ENCODE data around the gene ZBTB44. TPM values are rescaled to one million over a fixed set of nuclear protein-coding genes. Genes with fewer than 3 reads are reported as not detected.

ZBTB44 gene
- total RNA-seq, 1 experiment from 2014 or later: 23.8 TPM

GRCh38 chr11:130190371-130190881 is 124.3 kb downstream of the ZBTB44 start:
- in situ Hi-C loops (cut with HindIII; ENCODE audit: low pct_unique_long_range_greater_than_20kb, low sequenced_read_pairs): no loop called here

GRCh38 chr11:130189492-130190210 is 125.1 kb downstream of the ZBTB44 start:
- no peak for DNase-seq (ENCODE audit: low read depth)
- in situ Hi-C loops (cut with HindIII; ENCODE audit: low pct_unique_long_range_greater_than_20kb, low sequenced_read_pairs): no loop called here

More at GRCh38 chr11:130190371-130190881, 124.3 kb downstream of the ZBTB44 start:
- DNase-seq (ENCODE audit: low read depth): no peak

DNA sequence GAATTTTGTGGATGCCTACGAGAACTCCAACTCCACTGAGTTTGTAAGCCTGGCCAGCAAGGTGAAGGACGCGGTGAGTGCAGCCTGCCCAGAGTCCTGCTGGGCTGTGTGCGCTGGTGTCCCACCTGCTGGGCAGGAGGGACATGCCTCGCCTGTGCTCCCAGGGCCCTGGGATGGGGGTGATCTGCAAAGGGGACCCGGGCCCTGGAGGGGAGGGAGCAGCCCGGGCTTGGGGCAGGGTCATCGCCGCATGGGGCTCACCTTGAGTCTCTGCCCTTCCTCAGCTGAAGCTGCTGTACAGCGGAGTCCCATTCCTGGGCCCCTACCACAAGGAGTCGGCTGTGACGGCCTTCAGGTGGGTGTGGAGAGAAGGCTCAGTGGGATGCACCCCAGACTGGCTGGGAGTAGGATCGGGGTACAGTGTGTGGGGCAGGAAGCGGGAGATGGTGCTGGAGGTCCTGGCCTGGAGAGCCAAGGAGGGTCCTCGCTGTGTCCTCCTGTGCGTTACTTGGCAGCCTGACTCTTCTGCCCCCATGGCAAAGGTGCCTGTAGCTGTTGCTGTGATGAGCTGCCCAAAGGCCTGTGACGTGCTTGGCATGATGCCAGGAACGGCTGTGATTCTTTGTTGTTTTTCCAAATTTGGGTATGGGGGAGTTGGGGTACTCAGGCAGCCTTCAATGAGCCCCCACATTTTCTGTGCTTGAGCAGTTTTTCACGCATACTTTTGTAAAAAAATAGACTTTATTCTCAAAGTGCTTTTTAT is 126.0 kb downstream of the ZBTB44 start:
- no peak for DNase-seq (ENCODE audit: low read depth)
- in situ Hi-C loops (cut with HindIII; ENCODE audit: low pct_unique_long_range_greater_than_20kb, low sequenced_read_pairs): no loop called here

GRCh38 chr11:130188047-130188446 is 126.7 kb downstream of the ZBTB44 start:
- DNase-seq (ENCODE audit: low read depth): no peak
- in situ Hi-C loops (cut with HindIII; ENCODE audit: low pct_unique_long_range_greater_than_20kb, low sequenced_read_pairs): no loop called here

DNA sequence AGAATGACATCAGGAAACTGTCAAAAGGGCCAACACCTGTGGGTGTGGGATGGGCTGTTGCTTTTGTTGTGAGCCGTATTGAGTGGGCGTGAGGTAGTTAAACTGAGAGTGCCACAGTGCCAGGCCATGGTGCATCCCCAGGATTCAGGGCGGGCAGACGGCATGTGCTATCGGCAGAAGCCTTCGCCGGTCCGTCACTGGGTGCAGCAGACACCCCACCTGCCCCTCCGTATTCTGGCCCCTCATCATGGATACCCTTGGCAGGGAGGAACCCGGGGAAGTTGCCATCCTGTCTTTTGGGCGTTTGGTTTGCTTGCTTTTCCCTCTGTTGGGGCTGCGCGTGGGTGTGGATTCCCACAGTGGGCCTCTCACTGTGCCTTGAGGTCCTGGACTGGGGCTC is 127.6 kb downstream of the ZBTB44 start:
- DNase-seq (ENCODE audit: low read depth): no peak
- in situ Hi-C loops (cut with HindIII; ENCODE audit: low pct_unique_long_range_greater_than_20kb, low sequenced_read_pairs): no loop called here

GRCh38 chr11:130183878-130184610 is 130.7 kb downstream of the ZBTB44 start:
- in situ Hi-C loops (cut with HindIII; ENCODE audit: low pct_unique_long_range_greater_than_20kb, low sequenced_read_pairs): no loop called here

DNA sequence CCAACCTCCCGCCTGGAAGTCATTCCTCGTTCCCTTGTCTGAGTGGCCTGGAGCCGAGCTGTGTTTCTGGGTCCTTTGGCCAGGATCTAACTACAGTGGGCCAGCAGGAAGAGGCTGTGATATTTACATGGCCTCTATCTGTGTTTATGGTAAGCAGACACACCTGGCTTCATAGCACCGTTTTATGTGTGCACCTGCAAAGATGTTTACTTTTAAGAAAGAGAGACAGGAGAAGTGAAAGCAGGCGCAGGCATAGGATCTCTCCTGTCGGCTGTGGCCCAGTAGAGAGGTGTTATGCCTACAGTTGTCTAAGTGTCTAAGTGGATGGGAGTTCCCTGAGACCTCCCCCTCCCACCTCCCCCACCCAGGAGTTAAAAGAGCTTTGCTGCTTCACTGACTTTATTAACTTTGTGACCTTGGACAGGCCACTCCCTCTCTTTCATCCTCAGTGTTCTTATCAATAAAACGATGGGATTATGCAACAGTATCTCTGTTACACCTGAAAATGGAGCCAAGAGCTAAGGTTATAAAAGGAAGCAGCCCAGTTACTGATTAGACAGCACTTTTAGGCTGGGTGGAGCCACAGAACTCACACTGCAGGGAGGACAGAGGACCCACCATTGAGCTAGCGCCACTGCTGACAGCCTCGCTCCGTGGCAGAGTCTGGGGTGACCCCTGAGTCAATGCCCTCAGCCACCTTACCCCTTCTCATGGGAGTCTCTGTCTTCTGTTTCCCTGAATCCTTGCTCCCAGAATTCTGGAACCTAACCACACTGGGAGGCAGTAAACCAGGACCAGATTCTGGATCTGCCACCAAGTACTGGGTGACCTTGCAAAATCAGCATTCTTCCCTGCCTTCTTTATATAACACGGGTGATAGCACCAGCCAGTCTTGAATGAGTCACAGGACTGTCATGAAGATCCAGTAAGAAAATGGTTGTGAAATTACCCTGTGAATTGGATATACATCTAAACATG is 133.1 kb downstream of the ZBTB44 start:
- in situ Hi-C loops (cut with HindIII; ENCODE audit: low pct_unique_long_range_greater_than_20kb, low sequenced_read_pairs): no loop called here
- peak; percentile 73 for DNase-seq (ENCODE audit: low read depth)

More at GRCh38 chr11:130183878-130184610, 130.7 kb downstream of the ZBTB44 start:
- DNase-seq (ENCODE audit: low read depth): no peak

- in situ Hi-C loops (cut with HindIII; ENCODE audit: low pct_unique_long_range_greater_than_20kb, low sequenced_read_pairs): no loop called here
Measured at GRCh38 chr11:130180896-130181294, 133.8 kb downstream of the ZBTB44 start.

GRCh38 chr11:130180491-130180890 is 134.2 kb downstream of the ZBTB44 start:
- peak; percentile 18 for DNase-seq (ENCODE audit: low read depth)
- in situ Hi-C loops (cut with HindIII; ENCODE audit: low pct_unique_long_range_greater_than_20kb, low sequenced_read_pairs): no loop called here

More at GRCh38 chr11:130180896-130181294, 133.8 kb downstream of the ZBTB44 start:
- DNase-seq (ENCODE audit: low read depth): no peak

DNA sequence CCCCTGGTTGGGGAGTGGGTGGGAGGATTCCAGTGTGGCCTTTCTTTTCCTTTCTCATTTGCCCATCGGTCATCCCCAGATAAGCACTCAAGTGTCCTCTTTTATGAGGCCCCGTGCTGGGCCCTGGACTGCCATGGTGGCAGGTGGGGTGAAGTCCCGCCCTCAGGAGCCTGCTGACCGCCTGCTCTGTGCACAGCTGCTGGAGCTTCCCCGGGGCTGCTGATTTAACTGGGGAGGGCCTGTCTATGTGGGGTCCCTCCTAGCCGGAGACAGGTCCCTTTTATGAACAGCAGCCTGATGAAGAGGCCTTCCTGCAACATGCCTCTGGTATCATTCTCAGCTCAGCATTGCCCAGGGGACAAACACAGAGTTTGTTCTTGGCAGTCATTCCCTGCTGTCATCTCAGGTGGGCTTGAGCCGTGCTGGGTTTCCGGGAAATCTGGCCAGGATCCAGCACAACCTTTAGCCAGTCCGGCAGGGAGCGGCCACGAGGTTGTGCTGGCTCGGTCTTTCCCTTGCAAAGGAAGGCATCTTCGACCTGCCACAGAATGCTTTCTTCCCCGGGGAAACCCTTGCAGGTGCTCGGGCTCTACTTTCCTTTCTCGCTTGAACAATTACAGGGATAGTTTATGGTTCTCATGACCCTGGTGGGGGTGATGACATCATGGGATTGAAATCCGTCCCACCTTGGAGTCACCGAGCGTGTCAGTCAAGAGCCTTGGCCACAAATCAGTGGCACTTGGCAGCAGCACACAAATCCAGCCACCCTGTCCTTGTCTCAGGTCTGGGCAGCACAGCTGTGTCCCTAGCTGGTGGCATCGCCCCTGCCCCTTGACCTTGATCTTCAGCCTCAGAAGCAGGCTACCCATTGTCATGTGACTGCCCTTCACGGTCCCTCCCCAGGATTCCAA is 135.1 kb downstream of the ZBTB44 start:
- peak; percentile 62 for DNase-seq (ENCODE audit: low read depth)
- in situ Hi-C loops (cut with HindIII; ENCODE audit: low pct_unique_long_range_greater_than_20kb, low sequenced_read_pairs): no loop called here

- no peak for DNase-seq (ENCODE audit: low read depth)
- in situ Hi-C loops (cut with HindIII; ENCODE audit: low pct_unique_long_range_greater_than_20kb, low sequenced_read_pairs): no loop called here
Measured at GRCh38 chr11:130178441-130179339, 136.0 kb downstream of the ZBTB44 start.

DNA sequence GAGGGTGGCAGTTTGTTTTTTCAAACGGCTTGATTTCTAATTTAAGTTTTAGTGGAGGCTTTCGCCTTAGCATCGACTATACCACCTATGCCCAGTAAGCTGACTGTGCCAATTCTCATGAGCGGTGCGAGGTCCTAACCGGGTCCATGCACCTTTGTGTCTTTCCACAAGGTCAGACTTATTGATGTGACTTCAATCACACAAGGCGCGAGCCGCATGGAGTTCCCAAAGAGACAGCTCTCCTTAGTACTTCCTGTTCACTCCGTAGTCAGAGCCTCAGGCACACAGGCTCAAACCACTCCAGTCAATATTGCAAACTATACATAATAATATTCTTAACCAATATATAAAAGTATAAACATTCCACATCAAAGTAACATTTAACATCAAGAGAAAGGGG is 136.9 kb downstream of the ZBTB44 start:
- DNase-seq (ENCODE audit: low read depth): no peak
- in situ Hi-C loops (cut with HindIII; ENCODE audit: low pct_unique_long_range_greater_than_20kb, low sequenced_read_pairs): no loop called here

All from Caki2 (cell line).